ENCODE results near the gene MYH10.

MYH10 gene

GRCh38 chr17:8438441-8438840 is 192.1 kb downstream of the MYH10 start:
- no peak overlapping the region for H3K4me2 ChIP-seq (ENCODE audit: low read depth, low read length, poor library complexity, severe bottlenecking)
- H3K27ac ChIP-seq (ENCODE audit: low read depth, low read length): no peak overlapping the region
- no peaks in the 10 kb centered on the region for H3K36me3 ChIP-seq (ENCODE audit: low read length)
- no peaks in the 10 kb centered on the region for H3K27me3 ChIP-seq (ENCODE audit: low read length)
- no peaks in the 10 kb centered on the region for H3K9me2 ChIP-seq (replicated peaks; ENCODE audit: insufficient read depth, low read length)
- H3K9me3 ChIP-seq (ENCODE audit: insufficient read depth, low read length): no peaks in the 10 kb centered on the region
- H3K79me2 ChIP-seq (ENCODE audit: insufficient read depth, low read length): peaks cover 73% of the 10 kb centered on the region
- TF ChIP-seq CTCF (IDR thresholded peaks at IDR 0.05; ENCODE audit: insufficient read depth, low read length, poor library complexity, severe bottlenecking): no peak
- TF ChIP-seq EZH2phosphoT487 (conservative IDR thresholded peaks at IDR 0.05; ENCODE audit: low read length): no peak
- 0 out of 2 replicates have a peak, but pooled peaks cover 10% of the 10 kb centered on the region for H4K20me1 ChIP-seq (ENCODE audit: low read depth, low read length)
- no peak overlapping the region for H3K9ac ChIP-seq (ENCODE audit: low read length)
- H3K4me3 ChIP-seq (ENCODE audit: insufficient read depth, low read length, poor library complexity, severe bottlenecking): no peak overlapping the region
- H2AFZ ChIP-seq (ENCODE audit: low read depth, low read length, severe bottlenecking): no peak overlapping the region
- H3F3A ChIP-seq (ENCODE audit: insufficient read depth): no peaks in the 10 kb centered on the region; the same call in 1 of the 2 replicates

- Histone ChIP-seq H3K4me3 (ENCODE audit: insufficient read depth, low read length, poor library complexity, severe bottlenecking) (peak overlapping the region; percentile 74), H2AFZ (ENCODE audit: low read depth, low read length, severe bottlenecking) (peak overlapping the region; percentile 88), H3K9me3 (ENCODE audit: insufficient read depth, low read length) (no peaks in the 10 kb centered on the region), H3K9ac (ENCODE audit: low read length) (peak overlapping the region; percentile 95), H3K27me3 (ENCODE audit: low read length) (no peaks in the 10 kb centered on the region), H3K36me3 (ENCODE audit: low read length) (no peaks in the 10 kb centered on the region), H3K27ac (ENCODE audit: low read depth, low read length) (peak overlapping the region; percentile 82; the same call in 1 of the 2 replicates), H4K20me1 (ENCODE audit: low read depth, low read length) (0 out of 2 replicates have a peak, but pooled peaks cover 10% of the 10 kb centered on the region), H3F3A (ENCODE audit: insufficient read depth) (no peaks in the 10 kb centered on the region; the same call in 1 of the 2 replicates), H3K9me2 (replicated peaks; ENCODE audit: insufficient read depth, low read length) (no peaks in the 10 kb centered on the region), H3K79me2 (ENCODE audit: insufficient read depth, low read length) (peaks cover 56% of the 10 kb centered on the region), H3K4me2 (ENCODE audit: low read depth, low read length, poor library complexity, severe bottlenecking) (peak overlapping the region; percentile 100)
- no peak for TF ChIP-seq EZH2phosphoT487 (conservative IDR thresholded peaks at IDR 0.05; ENCODE audit: low read length)
- TF ChIP-seq CTCF (IDR thresholded peaks at IDR 0.05; ENCODE audit: insufficient read depth, low read length, poor library complexity, severe bottlenecking): no peak
These were observed 193.7 kb downstream of the MYH10 start for GRCh38 chr17:8436844-8437171.

- no peaks in the 10 kb centered on the region for H3K27me3 ChIP-seq (ENCODE audit: low read length)
- no peaks in the 10 kb centered on the region for H3K9me2 ChIP-seq (replicated peaks; ENCODE audit: insufficient read depth, low read length)
- H4K20me1 ChIP-seq (ENCODE audit: low read depth, low read length): 0 out of 2 replicates have a peak, but pooled peaks cover 10% of the 10 kb centered on the region
- H3K9me3 ChIP-seq (ENCODE audit: insufficient read depth, low read length): no peaks in the 10 kb centered on the region
- peak overlapping the region; percentile 74 for H3K4me3 ChIP-seq (ENCODE audit: insufficient read depth, low read length, poor library complexity, severe bottlenecking)
- H3K4me2 ChIP-seq (ENCODE audit: low read depth, low read length, poor library complexity, severe bottlenecking): peak overlapping the region; percentile 100
- TF ChIP-seq EZH2phosphoT487 (conservative IDR thresholded peaks at IDR 0.05; ENCODE audit: low read length) (no peak), CTCF (IDR thresholded peaks at IDR 0.05; ENCODE audit: insufficient read depth, low read length, poor library complexity, severe bottlenecking) (no peak)
- no peaks in the 10 kb centered on the region for H3K36me3 ChIP-seq (ENCODE audit: low read length)
- H3K27ac ChIP-seq (ENCODE audit: low read depth, low read length): peak overlapping the region; percentile 82
- peaks cover 51% of the 10 kb centered on the region for H3K79me2 ChIP-seq (ENCODE audit: insufficient read depth, low read length)
- H2AFZ ChIP-seq (ENCODE audit: low read depth, low read length, severe bottlenecking): peak overlapping the region; percentile 88
- no peaks in the 10 kb centered on the region; the same call in 1 of the 2 replicates for H3F3A ChIP-seq (ENCODE audit: insufficient read depth)
- peak overlapping the region; percentile 95 for H3K9ac ChIP-seq (ENCODE audit: low read length)
These were observed 194.2 kb downstream of the MYH10 start for GRCh38 chr17:8436169-8436843.
